AG08395 (cell line): ENCODE data around the gene JMJD4.

Source experiments
- DNase-seq: peaks from one replicate; pipeline ENCODE4 v3.0.0; 2012; ENCODE audit warnings: mixed read lengths, low spot score

JMJD4 gene

DNA sequence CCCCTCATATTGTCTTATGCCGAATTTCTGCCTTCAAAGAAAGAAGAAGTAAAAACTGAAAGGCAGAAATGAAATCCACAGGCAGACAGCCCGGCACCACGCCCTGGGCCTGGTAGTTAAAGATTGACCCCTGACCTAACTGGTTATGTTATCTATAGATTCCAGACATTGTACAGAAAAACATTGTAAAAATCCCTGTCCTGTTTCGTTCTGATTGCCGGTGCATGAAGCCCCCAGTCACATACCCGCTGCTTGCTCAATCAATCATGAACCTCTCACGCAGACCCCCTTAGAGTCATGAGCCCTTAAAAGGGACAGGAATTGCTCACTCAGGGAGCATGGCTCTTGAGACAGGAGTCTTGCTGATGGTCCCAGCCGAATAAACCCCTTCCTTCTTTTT, 49.3 kb downstream of the JMJD4 start:
- DNase-seq = no peak
